ENCODE results near the gene POLR1F.
A peak's percentile ranks its signal among the peaks of the same experiment; 100 is the strongest.

Gene POLR1F

GRCh38 chr7:19708397-19709248, at the start of gene POLR1F:
POLR1F (minus strand) TSS chr7:19709037; CDS start chr7:19709016, 21 bp downstream.
- no peaks in the 10 kb centered on the region for H3K4me1 ChIP-seq (ENCODE audit: control insufficient read depth, low read depth, low read length)
- peak within 1 kb of the TSS; percentile 81 for H3K9ac ChIP-seq (ENCODE audit: low read length)
- peak within 1 kb of the TSS; percentile 94 for H3K4me3 ChIP-seq (ENCODE audit: low read length)
- no peak within 1 kb of the TSS for H3K27ac ChIP-seq (ENCODE audit: low read length)
- peaks cover 6% of the 10 kb centered on the region for H3K36me3 ChIP-seq (ENCODE audit: control insufficient read depth, low read depth, low read length)
- H3K27me3 ChIP-seq (ENCODE audit: control insufficient read depth, insufficient read depth, low read length) = peaks cover 3% of the 10 kb centered on the region
- H3K9me3 ChIP-seq (ENCODE audit: control insufficient read depth, low read depth, low read length) = no peaks in the 10 kb centered on the region

GRCh38 chr7:19754521-19755116, 45.8 kb upstream of the POLR1F start:
- no peak overlapping the region for H3K4me3 ChIP-seq (ENCODE audit: low read length)
- no peaks in the 10 kb centered on the region for H3K4me1 ChIP-seq (ENCODE audit: control insufficient read depth, low read depth, low read length)
- no peak overlapping the region for H3K9ac ChIP-seq (ENCODE audit: low read length)
- no peak overlapping the region for H3K27ac ChIP-seq (ENCODE audit: low read length)
- no peaks in the 10 kb centered on the region for H3K9me3 ChIP-seq (ENCODE audit: control insufficient read depth, low read depth, low read length)
- no peaks in the 10 kb centered on the region for H3K36me3 ChIP-seq (ENCODE audit: control insufficient read depth, low read depth, low read length)
- H3K27me3 ChIP-seq (ENCODE audit: control insufficient read depth, insufficient read depth, low read length) = no peaks in the 10 kb centered on the region

GRCh38 chr7:19752020-19752419, 43.2 kb upstream of the POLR1F start:
- Histone ChIP-seq H3K36me3 (ENCODE audit: control insufficient read depth, low read depth, low read length) (no peaks in the 10 kb centered on the region), H3K9me3 (ENCODE audit: control insufficient read depth, low read depth, low read length) (no peaks in the 10 kb centered on the region), H3K27ac (ENCODE audit: low read length) (no peak overlapping the region), H3K4me3 (ENCODE audit: low read length) (no peak overlapping the region), H3K27me3 (ENCODE audit: control insufficient read depth, insufficient read depth, low read length) (no peaks in the 10 kb centered on the region), H3K4me1 (ENCODE audit: control insufficient read depth, low read depth, low read length) (no peaks in the 10 kb centered on the region), H3K9ac (ENCODE audit: low read length) (no peak overlapping the region)

GRCh38 chr7:19749658-19750057, 40.8 kb upstream of the POLR1F start:
- H3K9me3 ChIP-seq (ENCODE audit: control insufficient read depth, low read depth, low read length) = no peaks in the 10 kb centered on the region
- no peak overlapping the region for H3K9ac ChIP-seq (ENCODE audit: low read length)
- no peaks in the 10 kb centered on the region for H3K4me1 ChIP-seq (ENCODE audit: control insufficient read depth, low read depth, low read length)
- no peak overlapping the region for H3K4me3 ChIP-seq (ENCODE audit: low read length)
- H3K27me3 ChIP-seq (ENCODE audit: control insufficient read depth, insufficient read depth, low read length) = no peaks in the 10 kb centered on the region
- no peak overlapping the region for H3K27ac ChIP-seq (ENCODE audit: low read length)
- H3K36me3 ChIP-seq (ENCODE audit: control insufficient read depth, low read depth, low read length) = no peaks in the 10 kb centered on the region

- H3K36me3 ChIP-seq (ENCODE audit: control insufficient read depth, low read depth, low read length) = no peaks in the 10 kb centered on the region
- H3K9me3 ChIP-seq (ENCODE audit: control insufficient read depth, low read depth, low read length) = no peaks in the 10 kb centered on the region
- no peak overlapping the region for H3K27ac ChIP-seq (ENCODE audit: low read length)
- H3K9ac ChIP-seq (ENCODE audit: low read length) = no peak overlapping the region
- H3K4me3 ChIP-seq (ENCODE audit: low read length) = no peak overlapping the region
- no peaks in the 10 kb centered on the region for H3K4me1 ChIP-seq (ENCODE audit: control insufficient read depth, low read depth, low read length)
- H3K27me3 ChIP-seq (ENCODE audit: control insufficient read depth, insufficient read depth, low read length) = no peaks in the 10 kb centered on the region
These were observed 39.0 kb upstream of the POLR1F start for GRCh38 chr7:19747740-19748339.

- H3K4me1 ChIP-seq (ENCODE audit: control insufficient read depth, low read depth, low read length) = no peaks in the 10 kb centered on the region
- no peaks in the 10 kb centered on the region for H3K36me3 ChIP-seq (ENCODE audit: control insufficient read depth, low read depth, low read length)
- no peaks in the 10 kb centered on the region for H3K9me3 ChIP-seq (ENCODE audit: control insufficient read depth, low read depth, low read length)
- no peak overlapping the region for H3K4me3 ChIP-seq (ENCODE audit: low read length)
- H3K9ac ChIP-seq (ENCODE audit: low read length) = no peak overlapping the region
- H3K27me3 ChIP-seq (ENCODE audit: control insufficient read depth, insufficient read depth, low read length) = no peaks in the 10 kb centered on the region
- no peak overlapping the region for H3K27ac ChIP-seq (ENCODE audit: low read length)
These were observed 35.2 kb upstream of the POLR1F start for GRCh38 chr7:19744075-19744474.

GRCh38 chr7:19728716-19729115, 19.9 kb upstream of the POLR1F start:
- Histone ChIP-seq H3K4me3 (ENCODE audit: low read length) (no peak overlapping the region), H3K9me3 (ENCODE audit: control insufficient read depth, low read depth, low read length) (no peaks in the 10 kb centered on the region), H3K4me1 (ENCODE audit: control insufficient read depth, low read depth, low read length) (peaks cover 5% of the 10 kb centered on the region), H3K27me3 (ENCODE audit: control insufficient read depth, insufficient read depth, low read length) (no peaks in the 10 kb centered on the region), H3K27ac (ENCODE audit: low read length) (no peak overlapping the region), H3K9ac (ENCODE audit: low read length) (no peak overlapping the region), H3K36me3 (ENCODE audit: control insufficient read depth, low read depth, low read length) (no peaks in the 10 kb centered on the region)

- H3K4me3 ChIP-seq (ENCODE audit: low read length) = no peak overlapping the region
- peaks cover 5% of the 10 kb centered on the region for H3K4me1 ChIP-seq (ENCODE audit: control insufficient read depth, low read depth, low read length)
- no peaks in the 10 kb centered on the region for H3K9me3 ChIP-seq (ENCODE audit: control insufficient read depth, low read depth, low read length)
- no peak overlapping the region for H3K27ac ChIP-seq (ENCODE audit: low read length)
- no peak overlapping the region for H3K9ac ChIP-seq (ENCODE audit: low read length)
- H3K36me3 ChIP-seq (ENCODE audit: control insufficient read depth, low read depth, low read length) = no peaks in the 10 kb centered on the region
- no peaks in the 10 kb centered on the region for H3K27me3 ChIP-seq (ENCODE audit: control insufficient read depth, insufficient read depth, low read length)
These were observed 16.9 kb upstream of the POLR1F start for GRCh38 chr7:19725770-19726169.

- Histone ChIP-seq H3K9ac (ENCODE audit: low read length) (no peak overlapping the region), H3K27ac (ENCODE audit: low read length) (no peak overlapping the region), H3K36me3 (ENCODE audit: control insufficient read depth, low read depth, low read length) (no peaks in the 10 kb centered on the region), H3K9me3 (ENCODE audit: control insufficient read depth, low read depth, low read length) (no peaks in the 10 kb centered on the region), H3K4me1 (ENCODE audit: control insufficient read depth, low read depth, low read length) (no peaks in the 10 kb centered on the region), H3K4me3 (ENCODE audit: low read length) (no peak overlapping the region), H3K27me3 (ENCODE audit: control insufficient read depth, insufficient read depth, low read length) (peaks cover 3% of the 10 kb centered on the region)
These were observed 6.7 kb upstream of the POLR1F start for GRCh38 chr7:19715499-19715898.

GRCh38 chr7:19713676-19714075, 4.8 kb upstream of the POLR1F start:
- H3K9me3 ChIP-seq (ENCODE audit: control insufficient read depth, low read depth, low read length) = no peaks in the 10 kb centered on the region
- H3K4me1 ChIP-seq (ENCODE audit: control insufficient read depth, low read depth, low read length) = no peaks in the 10 kb centered on the region
- H3K27me3 ChIP-seq (ENCODE audit: control insufficient read depth, insufficient read depth, low read length) = peaks cover 3% of the 10 kb centered on the region
- H3K36me3 ChIP-seq (ENCODE audit: control insufficient read depth, low read depth, low read length) = no peaks in the 10 kb centered on the region
- H3K9ac ChIP-seq (ENCODE audit: low read length) = no peak overlapping the region
- H3K4me3 ChIP-seq (ENCODE audit: low read length) = no peak overlapping the region
- no peak overlapping the region for H3K27ac ChIP-seq (ENCODE audit: low read length)

GRCh38 chr7:19709249-19709578, 377 bp upstream of the POLR1F start:
- no peaks in the 10 kb centered on the region for H3K4me1 ChIP-seq (ENCODE audit: control insufficient read depth, low read depth, low read length)
- peaks cover under 1% of the 10 kb centered on the region for H3K36me3 ChIP-seq (ENCODE audit: control insufficient read depth, low read depth, low read length)
- H3K9me3 ChIP-seq (ENCODE audit: control insufficient read depth, low read depth, low read length) = no peaks in the 10 kb centered on the region
- peaks cover 3% of the 10 kb centered on the region for H3K27me3 ChIP-seq (ENCODE audit: control insufficient read depth, insufficient read depth, low read length)
- H3K9ac ChIP-seq (ENCODE audit: low read length) = no peak overlapping the region
- H3K27ac ChIP-seq (ENCODE audit: low read length) = no peak overlapping the region
- no peak overlapping the region for H3K4me3 ChIP-seq (ENCODE audit: low read length)
